Fibroblast of the aortic adventitia (primary cell): ENCODE measurements around the gene GTF3C5. TPM values are rescaled to one million over a fixed set of nuclear protein-coding genes. Genes with fewer than 3 reads are reported as not detected.
A peak's percentile ranks its signal among the peaks of the same experiment; 100 is the strongest.
"Not testable (repeated sequence)": the region's sequence is repeated elsewhere in the genome, so short reads cannot be mapped to it uniquely, and the experiment has no call there.

Experiments used
- DNase-seq: peaks from one replicate; pipeline ENCODE4 v3.0.0-alpha.2; 2010; ENCODE audit warnings: low read depth
- H3K4me3 ChIP-seq: 2 replicates; pipeline ENCODE4 v1.5.1; 2011; ENCODE audit warnings: low read depth, mild to moderate bottlenecking, control low read depth, low read length, moderate library complexity
- total RNA-seq: library from RNA; depleted of rRNA; stranded (reverse); fragments of >200 nt; gene quantifications from 2 replicates; pipeline ENCODE4 v1.2.3, GENCODE V29; 2012; ENCODE audit warnings: low replicate concordance
- TF ChIP-seq, protein P1 (sequence below): IDR thresholded peaks from 2 replicates; pipeline ENCODE4 v1.5.1; 2011; ENCODE audit warnings: mild to moderate bottlenecking, low read length, control low read depth, inconsistent platforms; ENCODE audit not compliant: insufficient read depth

The GTF3C5 gene
- total RNA-seq, 1 donor = 33.9 TPM

DNA sequence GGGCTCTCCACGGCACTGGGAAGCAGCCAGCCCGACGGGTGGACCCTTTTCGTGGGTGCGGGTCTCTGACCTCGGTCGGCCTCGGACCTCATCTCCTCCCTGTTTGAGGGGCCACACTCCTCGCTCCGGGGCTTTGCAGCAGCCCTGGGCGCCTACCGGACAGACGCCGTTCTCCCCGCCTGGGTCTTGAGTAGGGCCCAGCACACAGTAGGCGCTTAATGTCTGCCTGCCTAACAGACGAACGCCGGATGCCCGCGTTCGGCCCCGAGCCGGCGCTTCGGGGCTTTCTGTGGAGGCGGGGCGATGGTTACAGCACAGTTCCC is 842 bp upstream of the GTF3C5 start:
- DNase-seq = no peak
- peak overlapping the region; percentile 90 for H3K4me3 ChIP-seq
- TF ChIP-seq, protein P1, sequence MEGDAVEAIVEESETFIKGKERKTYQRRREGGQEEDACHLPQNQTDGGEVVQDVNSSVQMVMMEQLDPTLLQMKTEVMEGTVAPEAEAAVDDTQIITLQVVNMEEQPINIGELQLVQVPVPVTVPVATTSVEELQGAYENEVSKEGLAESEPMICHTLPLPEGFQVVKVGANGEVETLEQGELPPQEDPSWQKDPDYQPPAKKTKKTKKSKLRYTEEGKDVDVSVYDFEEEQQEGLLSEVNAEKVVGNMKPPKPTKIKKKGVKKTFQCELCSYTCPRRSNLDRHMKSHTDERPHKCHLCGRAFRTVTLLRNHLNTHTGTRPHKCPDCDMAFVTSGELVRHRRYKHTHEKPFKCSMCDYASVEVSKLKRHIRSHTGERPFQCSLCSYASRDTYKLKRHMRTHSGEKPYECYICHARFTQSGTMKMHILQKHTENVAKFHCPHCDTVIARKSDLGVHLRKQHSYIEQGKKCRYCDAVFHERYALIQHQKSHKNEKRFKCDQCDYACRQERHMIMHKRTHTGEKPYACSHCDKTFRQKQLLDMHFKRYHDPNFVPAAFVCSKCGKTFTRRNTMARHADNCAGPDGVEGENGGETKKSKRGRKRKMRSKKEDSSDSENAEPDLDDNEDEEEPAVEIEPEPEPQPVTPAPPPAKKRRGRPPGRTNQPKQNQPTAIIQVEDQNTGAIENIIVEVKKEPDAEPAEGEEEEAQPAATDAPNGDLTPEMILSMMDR = no peak

DNA sequence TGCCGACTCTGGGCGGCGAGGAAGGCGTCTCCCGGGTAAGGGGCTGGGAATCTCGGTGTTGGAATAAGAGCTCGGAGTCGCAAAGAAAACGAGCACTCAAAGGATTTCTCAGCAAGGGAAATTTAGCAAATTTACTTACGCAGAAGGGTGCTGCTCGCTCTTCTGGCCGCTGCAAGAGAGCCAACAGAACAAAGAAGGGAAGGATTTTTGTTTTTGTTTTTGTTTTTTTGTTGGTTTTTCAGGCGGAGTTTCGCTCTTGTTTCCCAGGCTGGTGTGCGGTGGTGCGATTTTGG is 279 bp downstream of the GTF3C5 start:
- DNase-seq = no peak
- TF ChIP-seq, protein P1 = no peak
- peak overlapping the region; percentile 79 for H3K4me3 ChIP-seq

DNA sequence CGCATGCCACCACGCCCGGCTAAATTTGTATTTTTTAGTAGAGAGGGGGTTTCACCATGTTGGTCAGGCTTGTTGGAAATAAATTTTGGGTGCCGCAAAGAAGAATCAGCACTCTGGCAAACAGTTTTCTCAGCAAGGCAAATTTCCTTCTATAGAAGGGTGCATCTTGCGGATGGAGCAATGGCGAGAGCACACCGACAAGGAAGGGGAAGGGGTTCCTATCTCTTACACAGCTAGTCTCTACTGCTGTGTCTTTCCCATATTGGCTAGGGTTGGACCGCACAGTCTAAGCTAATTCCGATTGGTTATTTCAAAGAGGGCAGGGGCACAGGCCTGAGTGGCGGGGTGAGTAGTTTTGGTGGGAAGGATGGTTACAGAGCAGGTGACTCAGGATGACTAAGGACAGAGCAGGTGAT is 707 bp downstream of the GTF3C5 start:
- TF ChIP-seq, protein P1 = no peak
- no peak for DNase-seq
- peak overlapping the region; percentile 79 for H3K4me3 ChIP-seq

DNA sequence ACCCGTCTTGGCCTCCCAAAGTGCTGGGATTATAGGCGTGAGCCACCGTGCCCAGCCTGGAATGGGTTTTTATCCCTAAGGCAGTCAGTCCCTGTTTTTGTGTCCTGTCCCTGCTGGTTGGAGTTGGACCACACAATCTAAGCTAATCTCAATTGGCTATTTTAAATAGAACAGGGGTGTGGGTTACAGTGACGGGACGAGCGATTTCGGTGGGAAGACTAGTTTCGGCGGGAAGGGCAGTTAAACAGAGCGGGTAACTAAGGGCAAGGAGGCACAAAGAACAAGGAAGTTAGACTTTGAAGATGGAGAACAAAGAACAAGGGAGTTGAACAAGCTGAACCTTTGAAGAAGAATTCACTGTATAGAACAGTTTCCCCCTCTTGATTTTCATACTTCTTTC is 1.4 kb downstream of the GTF3C5 start:
- TF ChIP-seq, protein P1 = no peak
- no peak for DNase-seq
- H3K4me3 ChIP-seq = peak overlapping the region; percentile 17

DNA sequence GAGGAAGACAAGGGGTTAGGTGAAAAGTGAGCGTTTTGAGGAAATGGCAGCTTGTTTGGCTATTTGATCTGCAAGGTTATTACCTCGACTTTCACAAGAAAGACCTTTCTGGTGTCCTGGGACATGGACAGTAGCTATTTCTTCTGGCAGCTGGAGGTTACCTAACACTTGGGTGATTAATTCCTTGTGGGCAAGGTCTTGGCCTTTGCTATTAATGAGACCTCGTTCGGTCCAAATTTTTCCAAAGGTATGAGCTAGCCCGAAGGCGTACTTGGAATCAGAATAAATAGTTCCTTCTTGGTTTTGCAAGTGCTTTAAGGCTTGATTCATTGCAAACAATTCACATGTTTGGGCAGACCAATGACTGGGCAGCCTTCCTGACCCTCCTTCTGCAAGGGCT is 4.9 kb downstream of the GTF3C5 start:
- TF ChIP-seq, protein P1 = no peak
- no peak for DNase-seq
- no peak overlapping the region for H3K4me3 ChIP-seq

DNA sequence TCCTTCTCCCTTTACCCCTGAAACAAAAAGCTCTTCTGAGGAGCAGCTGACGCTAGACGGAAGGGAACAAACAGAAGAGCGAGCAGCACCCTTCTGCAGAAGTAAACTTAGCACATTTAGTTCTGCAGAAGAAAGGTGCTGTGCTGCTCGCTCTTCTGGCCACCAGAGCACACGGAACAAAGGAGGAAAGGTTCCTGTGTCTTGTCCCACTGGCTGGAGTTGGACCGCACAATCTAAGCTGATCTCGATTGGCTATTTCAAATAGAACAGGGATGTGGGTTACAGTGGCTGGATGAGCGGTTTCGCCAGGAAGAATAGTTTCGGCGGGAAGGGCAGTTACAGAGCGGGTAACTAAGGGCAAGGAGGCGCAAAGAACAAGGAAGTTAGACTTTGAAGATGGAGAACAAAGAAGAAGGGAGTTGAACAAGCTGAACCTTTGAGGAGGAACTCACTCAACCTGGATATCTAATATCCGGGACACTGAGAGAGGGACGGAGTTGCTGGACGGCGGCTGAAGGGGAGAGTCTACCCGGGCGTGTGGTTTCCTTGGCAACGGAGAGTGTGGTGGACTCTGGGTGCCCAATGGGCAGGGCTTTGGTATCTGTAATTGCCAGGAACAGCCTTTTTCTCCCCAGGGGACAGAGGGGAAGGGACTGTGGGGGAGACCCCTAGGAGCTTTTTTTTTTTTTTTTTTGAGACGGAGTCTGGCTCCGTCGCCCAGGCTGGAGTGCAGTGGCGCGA is 7.1 kb downstream of the GTF3C5 start:
- TF ChIP-seq, protein P1 = no peak
- H3K4me3 ChIP-seq = no peak overlapping the region
- no peak for DNase-seq

DNA sequence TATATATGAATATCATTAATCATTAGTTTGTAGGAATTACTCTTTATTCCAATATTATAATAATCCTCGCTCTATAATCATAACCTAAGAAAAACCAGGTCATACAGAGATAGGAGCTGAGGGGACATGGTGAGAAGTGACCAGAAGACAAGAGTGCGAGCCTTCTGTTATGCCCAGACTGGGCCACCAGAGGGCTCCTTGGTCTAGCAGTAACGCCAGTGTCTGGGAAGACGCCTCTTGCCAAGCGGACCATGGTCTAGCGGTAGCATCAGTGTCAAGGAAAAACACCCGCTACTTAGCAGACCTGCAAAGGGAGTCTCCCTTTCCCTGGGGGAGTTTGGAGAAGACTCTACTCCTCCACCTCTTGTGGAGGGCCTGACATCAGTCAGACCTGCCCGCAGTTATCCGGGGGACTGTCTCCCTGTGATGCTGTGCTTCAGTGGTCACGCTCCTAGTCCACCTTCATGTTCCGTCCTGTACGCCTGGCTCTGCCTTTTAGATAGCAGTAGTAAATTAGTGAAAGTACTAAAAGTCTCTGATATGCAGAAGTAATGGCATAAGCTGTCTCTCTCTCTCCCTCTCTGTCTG is 10.2 kb downstream of the GTF3C5 start:
- TF ChIP-seq, protein P1 = peak; percentile 66
- DNase-seq = peak; percentile 50
- H3K4me3 ChIP-seq = not testable (repeated sequence)
